8988T (cell line): Measurements from ENCODE around the gene SLC50A1.

ENCODE experiments used
- DNase-seq: peaks from one replicate; pipeline ENCODE4 v3.0.0; 2011

SLC50A1 gene

GRCh38 chr1:155186067-155186793 is 50.6 kb downstream of the SLC50A1 start:
- peak; percentile 20 for DNase-seq

GRCh38 chr1:155186794-155187455 is 51.3 kb downstream of the SLC50A1 start:
- peak; percentile 26 for DNase-seq

- peak; percentile 24 for DNase-seq
These were observed 51.8 kb downstream of the SLC50A1 start for GRCh38 chr1:155187456-155187891.

GRCh38 chr1:155188268-155188667 is 52.6 kb downstream of the SLC50A1 start:
- peak; percentile 12 for DNase-seq
